ENCODE results near the gene PHLPP1.

DNA sequence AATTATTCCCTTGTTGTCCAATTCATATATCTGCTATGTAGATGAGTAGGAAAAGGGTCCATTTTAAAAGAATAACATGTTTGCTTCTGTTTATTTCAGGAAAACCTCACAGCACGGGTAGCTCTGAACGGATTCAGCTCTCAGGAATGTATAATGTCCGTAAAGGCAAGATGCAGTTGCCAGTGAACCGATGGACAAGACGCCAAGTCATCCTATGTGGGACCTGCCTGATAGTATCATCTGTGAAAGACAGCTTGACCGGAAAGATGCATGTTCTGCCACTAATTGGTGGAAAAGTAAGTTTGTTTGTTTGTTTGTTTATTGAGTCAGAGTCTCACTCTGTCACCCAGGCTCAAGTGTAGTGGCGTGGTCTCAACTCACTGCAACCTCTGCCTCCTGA is 114.6 kb downstream of the PHLPP1 start:
- TF ChIP-seq, protein P1, sequence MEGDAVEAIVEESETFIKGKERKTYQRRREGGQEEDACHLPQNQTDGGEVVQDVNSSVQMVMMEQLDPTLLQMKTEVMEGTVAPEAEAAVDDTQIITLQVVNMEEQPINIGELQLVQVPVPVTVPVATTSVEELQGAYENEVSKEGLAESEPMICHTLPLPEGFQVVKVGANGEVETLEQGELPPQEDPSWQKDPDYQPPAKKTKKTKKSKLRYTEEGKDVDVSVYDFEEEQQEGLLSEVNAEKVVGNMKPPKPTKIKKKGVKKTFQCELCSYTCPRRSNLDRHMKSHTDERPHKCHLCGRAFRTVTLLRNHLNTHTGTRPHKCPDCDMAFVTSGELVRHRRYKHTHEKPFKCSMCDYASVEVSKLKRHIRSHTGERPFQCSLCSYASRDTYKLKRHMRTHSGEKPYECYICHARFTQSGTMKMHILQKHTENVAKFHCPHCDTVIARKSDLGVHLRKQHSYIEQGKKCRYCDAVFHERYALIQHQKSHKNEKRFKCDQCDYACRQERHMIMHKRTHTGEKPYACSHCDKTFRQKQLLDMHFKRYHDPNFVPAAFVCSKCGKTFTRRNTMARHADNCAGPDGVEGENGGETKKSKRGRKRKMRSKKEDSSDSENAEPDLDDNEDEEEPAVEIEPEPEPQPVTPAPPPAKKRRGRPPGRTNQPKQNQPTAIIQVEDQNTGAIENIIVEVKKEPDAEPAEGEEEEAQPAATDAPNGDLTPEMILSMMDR (IDR thresholded peaks at IDR 0.05): no peak
- TF ChIP-seq POLR2A (IDR thresholded peaks at IDR 0.05): no peak
- no peak for TF ChIP-seq POLR2AphosphoS5 (IDR thresholded peaks at IDR 0.05)

Data from stomach (tissue), 4 donors.